Eye (tissue), 1 donor: ENCODE results near the gene IL21R.

Experiments used
- DNase-seq: peaks from one replicate; pipeline ENCODE4 v3.0.0-alpha.2; 2015

IL21R gene

GRCh38 chr16:27401768-27402568 is at the start of gene IL21R:
Gene IL21R, plus strand, starts transcription at chr16:27402174. Its CDS starts 27,898 bp downstream, at chr16:27430072.
- DNase-seq = peak; percentile 42

GRCh38 chr16:27353853-27354252 is 48.1 kb upstream of the IL21R start:
- DNase-seq = no peak

- DNase-seq = no peak
Measured at GRCh38 chr16:27355610-27356009, 46.4 kb upstream of the IL21R start.

DNA sequence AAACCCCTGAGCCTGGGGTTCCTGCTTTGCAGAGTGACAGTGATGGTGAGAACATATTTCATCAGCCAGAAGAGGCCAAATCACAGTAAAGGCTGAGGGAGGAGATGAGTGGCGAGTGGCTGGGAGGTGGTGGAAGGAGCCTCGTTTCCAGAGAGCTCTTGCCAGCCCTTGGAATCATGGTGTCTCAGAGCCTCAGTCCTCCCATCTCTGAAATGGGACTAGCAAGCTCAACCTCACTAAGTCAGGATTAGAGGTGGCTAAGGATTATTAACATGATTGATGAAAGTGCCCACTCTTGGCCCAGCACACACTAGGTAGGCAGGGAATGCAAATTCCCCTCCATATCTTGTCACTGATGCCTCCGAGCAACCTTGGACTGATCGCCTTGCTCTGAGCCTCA is 45.2 kb upstream of the IL21R start:
- no peak for DNase-seq

DNA sequence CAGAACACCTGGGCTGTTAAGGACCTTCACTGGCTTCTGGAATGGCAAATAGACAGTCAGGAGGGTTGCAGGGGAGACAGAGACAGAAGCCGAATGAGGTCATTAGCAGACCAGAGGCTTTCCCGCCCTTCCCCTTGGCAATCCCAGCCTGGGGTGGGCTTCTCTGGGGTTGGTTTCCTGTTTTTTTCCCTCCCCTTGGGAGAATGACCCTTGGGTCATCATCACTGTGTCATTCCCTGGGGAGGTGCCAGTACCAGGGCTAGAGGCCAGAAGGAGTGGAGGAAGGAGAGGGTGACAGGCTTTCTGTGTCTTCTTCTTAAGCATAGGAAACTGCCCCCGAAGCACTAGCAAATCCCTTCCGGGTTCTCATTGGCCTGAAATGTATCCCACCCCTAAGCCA is 42.9 kb upstream of the IL21R start:
- no peak for DNase-seq

DNA sequence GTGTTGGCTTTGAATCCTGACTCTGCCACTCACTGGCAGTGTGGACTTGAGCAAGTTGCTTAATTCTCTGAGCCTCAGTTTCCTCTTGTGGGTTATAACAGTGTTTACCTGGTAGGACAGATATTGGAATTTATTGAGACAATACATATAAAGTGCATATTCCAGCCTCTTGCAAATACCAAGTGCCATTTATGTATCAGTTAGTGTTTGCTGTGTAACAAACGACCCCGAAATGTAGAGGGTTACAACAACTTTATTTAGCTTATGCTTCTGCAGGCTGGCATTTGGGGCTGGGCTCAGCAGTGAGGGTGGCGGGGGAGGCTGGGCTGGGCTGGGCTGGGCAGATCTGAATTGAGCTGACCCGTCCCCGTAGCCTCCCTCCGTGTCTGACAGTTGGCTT is 42.4 kb upstream of the IL21R start:
- DNase-seq = no peak

DNA sequence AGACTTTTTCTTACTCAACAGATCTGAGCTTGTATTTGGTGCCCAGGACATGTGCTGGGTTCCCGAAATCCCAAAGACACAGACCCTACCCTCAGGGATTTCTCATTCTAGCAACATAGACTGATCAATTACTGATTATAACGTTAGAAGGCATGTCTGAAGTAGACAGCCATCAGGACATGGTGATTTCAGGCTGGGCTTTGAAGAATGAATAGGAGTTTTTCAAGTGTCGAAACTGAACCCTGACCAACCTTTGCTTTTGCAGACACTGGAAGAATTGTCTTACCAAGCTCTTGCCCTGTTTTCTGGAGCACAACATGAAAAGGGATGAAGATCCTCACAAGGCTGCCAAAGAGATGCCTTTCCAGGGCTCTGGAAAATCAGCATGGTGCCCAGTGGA is 40.0 kb upstream of the IL21R start:
- DNase-seq = no peak

DNA sequence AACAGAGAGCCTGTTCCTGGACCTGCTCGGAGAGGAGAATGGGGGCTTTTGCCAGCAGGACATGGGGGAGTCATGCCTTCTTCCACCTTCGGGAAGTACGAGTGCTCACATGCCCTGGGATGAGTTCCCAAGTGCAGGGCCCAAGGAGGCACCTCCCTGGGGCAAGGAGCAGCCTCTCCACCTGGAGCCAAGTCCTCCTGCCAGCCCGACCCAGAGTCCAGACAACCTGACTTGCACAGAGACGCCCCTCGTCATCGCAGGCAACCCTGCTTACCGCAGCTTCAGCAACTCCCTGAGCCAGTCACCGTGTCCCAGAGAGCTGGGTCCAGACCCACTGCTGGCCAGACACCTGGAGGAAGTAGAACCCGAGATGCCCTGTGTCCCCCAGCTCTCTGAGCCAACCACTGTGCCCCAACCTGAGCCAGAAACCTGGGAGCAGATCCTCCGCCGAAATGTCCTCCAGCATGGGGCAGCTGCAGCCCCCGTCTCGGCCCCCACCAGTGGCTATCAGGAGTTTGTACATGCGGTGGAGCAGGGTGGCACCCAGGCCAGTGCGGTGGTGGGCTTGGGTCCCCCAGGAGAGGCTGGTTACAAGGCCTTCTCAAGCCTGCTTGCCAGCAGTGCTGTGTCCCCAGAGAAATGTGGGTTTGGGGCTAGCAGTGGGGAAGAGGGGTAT is 39.3 kb upstream of the IL21R start:
- no peak for DNase-seq

DNA sequence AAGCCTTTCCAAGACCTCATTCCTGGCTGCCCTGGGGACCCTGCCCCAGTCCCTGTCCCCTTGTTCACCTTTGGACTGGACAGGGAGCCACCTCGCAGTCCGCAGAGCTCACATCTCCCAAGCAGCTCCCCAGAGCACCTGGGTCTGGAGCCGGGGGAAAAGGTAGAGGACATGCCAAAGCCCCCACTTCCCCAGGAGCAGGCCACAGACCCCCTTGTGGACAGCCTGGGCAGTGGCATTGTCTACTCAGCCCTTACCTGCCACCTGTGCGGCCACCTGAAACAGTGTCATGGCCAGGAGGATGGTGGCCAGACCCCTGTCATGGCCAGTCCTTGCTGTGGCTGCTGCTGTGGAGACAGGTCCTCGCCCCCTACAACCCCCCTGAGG is 38.7 kb upstream of the IL21R start:
- no peak for DNase-seq

GRCh38 chr16:27363797-27364196 is 38.2 kb upstream of the IL21R start:
- no peak for DNase-seq

- DNase-seq = no peak
Measured at GRCh38 chr16:27364493-27365141, 37.4 kb upstream of the IL21R start.

DNA sequence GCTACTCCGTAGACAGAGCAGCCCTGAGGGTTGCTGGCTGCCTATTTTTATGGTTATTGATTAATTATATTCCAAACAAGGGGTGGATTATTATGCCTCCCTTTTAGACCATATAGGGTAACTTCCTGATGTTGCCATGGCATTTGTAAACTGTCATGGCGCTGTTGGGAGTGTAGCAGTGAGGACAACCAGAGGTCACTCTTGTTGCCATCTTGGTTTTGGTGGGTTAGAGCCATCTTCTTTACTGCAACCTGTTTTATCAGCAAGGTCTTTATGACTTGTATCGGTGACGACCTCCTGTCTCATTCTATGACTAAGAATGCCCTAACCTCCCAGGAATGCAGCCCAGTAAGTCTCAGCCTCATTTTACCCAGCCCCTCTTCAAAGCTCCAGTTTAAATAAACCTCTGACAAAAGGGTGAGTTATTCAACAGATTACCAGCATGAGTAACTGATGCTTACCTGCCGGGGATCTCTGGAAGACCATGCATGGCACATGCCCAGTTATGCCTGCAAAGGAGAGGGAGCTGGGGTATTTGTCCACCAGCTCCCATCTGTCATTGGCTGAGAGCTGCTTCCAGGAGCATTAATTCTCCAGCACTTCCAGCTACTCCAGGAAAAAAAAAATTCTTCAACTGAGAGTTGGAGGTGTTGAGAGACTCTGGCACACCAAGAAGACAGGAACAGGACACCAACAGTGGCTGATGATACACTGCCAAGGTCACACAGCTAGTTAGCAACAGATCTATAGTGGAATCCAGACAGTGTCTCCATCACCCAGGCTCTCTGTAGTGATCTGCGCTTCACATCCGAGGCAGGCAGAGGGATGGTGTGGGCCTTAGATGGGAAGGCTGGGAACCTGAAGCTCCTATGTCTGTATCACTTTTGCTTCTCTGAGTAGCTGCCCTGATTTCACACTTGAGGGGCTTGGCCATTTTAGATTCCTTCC is 36.6 kb upstream of the IL21R start:
- no peak for DNase-seq

- no peak for DNase-seq
Measured at GRCh38 chr16:27366687-27367460, 35.1 kb upstream of the IL21R start.

DNA sequence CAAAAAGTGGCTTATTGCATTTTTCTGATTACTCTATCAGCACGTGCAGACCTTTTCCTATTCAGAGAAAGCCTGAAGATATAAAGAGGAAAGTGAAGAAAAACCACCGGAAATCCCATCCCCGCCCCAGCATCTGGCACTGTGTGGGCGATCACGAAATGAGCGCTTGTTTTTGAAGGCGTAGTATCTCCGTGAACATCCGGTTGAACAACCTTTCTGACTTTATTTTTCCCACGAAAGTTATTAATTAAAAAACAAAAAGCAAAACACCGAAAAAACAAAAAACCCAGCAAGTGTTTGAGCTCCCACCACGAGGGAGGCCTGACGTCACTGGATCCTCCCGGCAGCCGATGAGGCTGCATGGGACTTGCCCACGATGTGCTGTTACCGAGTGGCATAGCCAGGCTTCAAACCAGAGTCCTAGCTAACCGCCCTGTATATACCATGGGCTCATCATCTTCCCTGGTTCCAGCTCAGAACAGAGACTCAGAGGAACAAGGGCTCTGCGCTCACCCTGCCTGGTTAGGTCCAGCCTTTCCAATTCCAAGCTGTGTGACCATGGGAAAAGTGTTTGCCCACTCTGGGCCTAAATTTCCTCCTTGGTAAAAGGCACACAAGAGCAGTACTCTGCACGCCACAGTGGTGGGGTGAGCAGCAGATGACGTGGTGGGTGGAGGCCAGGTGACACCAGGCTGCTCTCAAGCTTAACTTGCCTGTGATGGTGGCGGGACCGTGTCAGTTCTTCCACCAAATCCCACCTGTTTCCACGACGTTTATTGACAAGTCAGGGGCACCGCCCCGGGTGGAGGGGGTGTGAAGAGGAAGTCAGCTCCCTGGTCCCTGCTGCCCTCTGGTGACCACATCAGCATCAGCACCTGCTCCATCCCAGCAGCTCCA is 34.3 kb upstream of the IL21R start:
- peak; percentile 58 for DNase-seq

DNA sequence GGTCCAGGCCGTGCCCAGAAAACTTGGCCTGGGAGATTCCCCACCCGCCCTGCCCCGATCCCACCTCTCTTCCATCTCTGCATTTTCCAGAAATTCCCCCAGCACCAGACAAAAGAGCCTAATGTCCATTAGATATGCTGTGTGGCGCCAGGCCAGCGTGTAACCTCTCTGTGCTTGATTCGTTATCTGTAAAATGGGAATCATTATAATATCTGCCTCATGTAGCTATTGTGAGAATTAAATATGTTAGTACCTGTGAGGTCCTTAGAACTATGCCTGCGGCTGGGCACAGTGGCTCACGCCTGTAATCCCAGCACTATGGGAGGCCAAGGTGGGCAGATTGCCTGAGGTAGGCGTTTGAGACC is 33.6 kb upstream of the IL21R start:
- DNase-seq = no peak

- no peak for DNase-seq
Measured at GRCh38 chr16:27369806-27370205, 32.2 kb upstream of the IL21R start.

DNA sequence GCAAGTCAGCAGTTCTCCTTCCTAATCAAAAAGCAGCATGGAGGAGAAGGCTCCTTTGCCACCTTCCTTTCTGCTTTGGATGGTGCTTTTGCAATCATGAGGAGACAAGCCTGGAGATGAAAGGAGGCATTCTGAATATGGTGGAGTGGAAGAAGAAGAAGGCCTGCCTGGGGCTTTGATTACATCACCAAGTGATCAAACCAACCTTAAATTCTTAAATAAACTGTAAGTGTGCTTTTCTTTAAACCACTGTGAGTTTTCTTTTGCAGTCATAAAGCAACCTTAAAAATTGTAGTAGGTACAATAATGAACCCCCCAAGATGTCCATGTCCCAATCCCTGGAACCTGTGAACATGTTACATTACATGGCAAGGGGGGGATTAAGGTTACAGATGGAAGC is 31.7 kb upstream of the IL21R start:
- DNase-seq = no peak

- no peak for DNase-seq
Measured at GRCh38 chr16:27373312-27373711, 28.7 kb upstream of the IL21R start.

DNA sequence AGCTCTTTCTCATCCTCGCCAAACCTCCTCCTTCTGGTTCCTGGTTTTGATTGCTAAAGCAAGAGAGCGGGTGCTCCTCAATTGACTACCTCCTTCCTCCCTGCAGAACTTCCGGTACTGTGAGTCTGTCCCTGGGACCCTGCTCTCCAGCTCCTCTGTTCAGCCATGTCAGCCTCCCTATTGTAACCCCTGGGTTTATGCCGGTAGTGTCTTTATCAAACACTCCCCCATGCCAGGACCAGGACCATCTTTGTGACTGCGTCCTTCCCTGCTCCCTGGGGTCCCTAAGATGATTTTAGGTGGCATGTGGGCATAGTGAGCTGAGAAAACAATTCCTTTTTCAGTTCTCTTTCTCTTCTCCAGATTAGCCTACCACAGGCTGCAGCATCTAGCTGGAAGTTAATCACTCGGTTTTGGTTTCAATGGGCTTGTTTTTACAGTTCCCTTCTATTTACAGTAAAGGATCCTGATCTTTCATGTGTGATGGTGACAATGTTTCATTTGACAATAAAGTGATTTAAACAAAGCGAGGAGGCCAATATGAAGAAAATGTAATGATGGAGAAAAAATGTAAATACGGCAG is 27.7 kb upstream of the IL21R start:
- no peak for DNase-seq

DNA sequence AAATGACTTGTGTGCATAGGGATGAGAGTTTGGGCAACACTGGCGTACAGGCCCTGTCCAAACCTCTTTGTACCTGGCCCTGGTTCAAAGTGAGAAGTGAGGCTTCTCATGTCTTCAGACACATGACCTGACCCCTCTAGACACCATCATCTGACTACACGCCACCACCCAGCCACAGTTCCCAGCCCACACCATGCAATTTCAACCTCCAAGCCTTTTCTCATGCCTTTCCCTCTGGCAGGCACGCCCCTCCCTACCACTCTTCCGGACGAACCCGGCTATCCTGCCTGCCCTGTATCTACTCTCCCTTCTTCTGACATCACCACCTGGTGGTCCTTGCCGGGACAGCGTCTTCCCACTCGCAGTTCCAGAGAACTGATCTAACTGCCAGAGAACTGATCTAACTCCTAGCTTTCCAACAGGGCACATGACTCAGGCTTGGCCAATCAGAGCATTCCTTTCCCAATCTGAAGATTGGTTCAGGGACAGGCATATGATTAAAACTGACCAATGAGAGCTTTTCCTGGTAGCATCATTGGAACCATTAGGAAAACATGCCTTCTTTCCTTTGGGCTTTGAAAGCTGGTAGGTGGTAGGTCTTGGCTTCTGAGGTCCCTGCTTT is 27.1 kb upstream of the IL21R start:
- peak; percentile 77 for DNase-seq
